ENCODE results near the gene PELI2.

DNA sequence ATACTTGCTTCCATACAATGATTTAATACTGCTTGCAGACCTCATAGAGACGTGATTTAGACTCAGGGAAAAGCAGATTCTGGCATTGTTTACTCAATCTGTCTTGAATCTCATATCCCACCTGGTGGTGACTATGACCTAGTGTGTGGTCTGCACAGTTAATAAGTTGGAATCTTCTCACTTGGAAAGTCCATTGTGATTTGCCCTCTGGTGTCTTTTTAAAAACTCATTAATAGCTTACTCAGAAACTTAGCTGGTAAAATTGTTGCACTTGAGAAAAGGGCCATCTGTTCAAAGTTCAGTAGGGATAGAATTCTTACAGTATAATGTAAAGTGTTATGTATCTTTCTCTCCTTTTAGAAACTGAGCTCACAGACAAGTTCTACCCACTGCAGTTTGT lies 106.0 kb downstream of the PELI2 start:
- TF ChIP-seq, protein P1, sequence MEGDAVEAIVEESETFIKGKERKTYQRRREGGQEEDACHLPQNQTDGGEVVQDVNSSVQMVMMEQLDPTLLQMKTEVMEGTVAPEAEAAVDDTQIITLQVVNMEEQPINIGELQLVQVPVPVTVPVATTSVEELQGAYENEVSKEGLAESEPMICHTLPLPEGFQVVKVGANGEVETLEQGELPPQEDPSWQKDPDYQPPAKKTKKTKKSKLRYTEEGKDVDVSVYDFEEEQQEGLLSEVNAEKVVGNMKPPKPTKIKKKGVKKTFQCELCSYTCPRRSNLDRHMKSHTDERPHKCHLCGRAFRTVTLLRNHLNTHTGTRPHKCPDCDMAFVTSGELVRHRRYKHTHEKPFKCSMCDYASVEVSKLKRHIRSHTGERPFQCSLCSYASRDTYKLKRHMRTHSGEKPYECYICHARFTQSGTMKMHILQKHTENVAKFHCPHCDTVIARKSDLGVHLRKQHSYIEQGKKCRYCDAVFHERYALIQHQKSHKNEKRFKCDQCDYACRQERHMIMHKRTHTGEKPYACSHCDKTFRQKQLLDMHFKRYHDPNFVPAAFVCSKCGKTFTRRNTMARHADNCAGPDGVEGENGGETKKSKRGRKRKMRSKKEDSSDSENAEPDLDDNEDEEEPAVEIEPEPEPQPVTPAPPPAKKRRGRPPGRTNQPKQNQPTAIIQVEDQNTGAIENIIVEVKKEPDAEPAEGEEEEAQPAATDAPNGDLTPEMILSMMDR (IDR thresholded peaks at IDR 0.05) = no peak
- TF ChIP-seq POLR2AphosphoS5 (IDR thresholded peaks at IDR 0.05) (no peak), POLR2A (IDR thresholded peaks at IDR 0.05) (no peak)

All from prostate gland (tissue), 2 donors.